Duodenal mucosa (tissue), 2 donors: ENCODE measurements around the gene OR13C4.
"Not testable (repeated sequence)": the region's sequence is repeated elsewhere in the genome, so short reads cannot be mapped to it uniquely, and the experiment has no call there.

Experiments
- H3K27ac ChIP-seq: one replicate; pipeline ENCODE4 v1.7.0; 2013; ENCODE audit warnings: low read depth, low read length
- H3K27me3 ChIP-seq, 2 donors: one replicate each; pipeline ENCODE4 v1.7.0; 2013; ENCODE audit warnings: low read length in 2 of 2, control low read depth in 1 of 2; ENCODE audit not compliant: insufficient read depth in 2 of 2, control insufficient read depth in 1 of 2
- H3K36me3 ChIP-seq, 2 donors: one replicate each; pipeline ENCODE4 v1.7.0; 2013; ENCODE audit warnings: low read length in 2 of 2, control low read depth in 1 of 2; ENCODE audit not compliant: insufficient read depth in 2 of 2, control insufficient read depth in 1 of 2
- H3K4me1 ChIP-seq, 2 donors: one replicate each; pipeline ENCODE4 v1.7.0; 2013; ENCODE audit warnings: low read length in 2 of 2, control low read depth in 1 of 2; ENCODE audit not compliant: insufficient read depth in 2 of 2, control insufficient read depth in 1 of 2
- H3K4me3 ChIP-seq, 2 donors: one replicate each; pipeline ENCODE4 v1.7.0; 2013; ENCODE audit warnings: low read length in 2 of 2, low read depth in 1 of 2
- H3K9ac ChIP-seq, 2 donors: one replicate each; pipeline ENCODE4 v1.7.0; 2013; ENCODE audit warnings: low read length in 2 of 2, low read depth in 1 of 2
- H3K9me3 ChIP-seq, 2 donors: one replicate each; pipeline ENCODE4 v1.7.0; 2013; ENCODE audit warnings: low read length in 2 of 2, control low read depth in 1 of 2; ENCODE audit not compliant: control insufficient read depth in 1 of 2

The OR13C4 gene

GRCh38 chr9:104536756-104537155, 9.7 kb upstream of the OR13C4 start, which contains the start of gene OR13C3:
Gene OR13C3, minus strand, starts transcription at chr9:104536856. Its CDS starts 133 bp downstream, at chr9:104536723.
- H3K9ac ChIP-seq, result no peak within 1 kb of the TSS
- no peaks in the 10 kb centered on the region for H3K36me3 ChIP-seq
- H3K27ac ChIP-seq, result no peak within 1 kb of the TSS
- H3K4me1 ChIP-seq, result no peaks in the 10 kb centered on the region
- H3K9me3 ChIP-seq, result peaks cover 0 to 6% of the 10 kb centered on the region in 2 donors
- no peak within 1 kb of the TSS for H3K4me3 ChIP-seq
- no peaks in the 10 kb centered on the region for H3K27me3 ChIP-seq

GRCh38 chr9:104520241-104520640, 6.8 kb downstream of the OR13C4 start:
- H3K9ac ChIP-seq, H3K4me3 ChIP-seq, H3K9me3 ChIP-seq, H3K27ac ChIP-seq, H3K36me3 ChIP-seq, H3K27me3 ChIP-seq, H3K4me1 ChIP-seq: not testable (repeated sequence)

GRCh38 chr9:104514901-104515300, 12.1 kb downstream of the OR13C4 start:
- H3K9me3 ChIP-seq, result peaks cover 0 to 4% of the 10 kb centered on the region in 2 donors
- H3K27me3 ChIP-seq, result no peaks in the 10 kb centered on the region
- no peak overlapping the region for H3K27ac ChIP-seq
- no peak overlapping the region for H3K9ac ChIP-seq
- H3K4me1 ChIP-seq, result no peaks in the 10 kb centered on the region
- no peak overlapping the region for H3K4me3 ChIP-seq
- H3K36me3 ChIP-seq, result no peaks in the 10 kb centered on the region

GRCh38 chr9:104506565-104506964, 20.4 kb downstream of the OR13C4 start:
- no peaks in the 10 kb centered on the region for H3K27me3 ChIP-seq
- H3K27ac ChIP-seq, result no peak overlapping the region
- no peaks in the 10 kb centered on the region for H3K4me1 ChIP-seq
- H3K9ac ChIP-seq, result no peak overlapping the region
- H3K4me3 ChIP-seq, result no peak overlapping the region
- H3K9me3 ChIP-seq, result peaks cover 0 to 4% of the 10 kb centered on the region in 2 donors
- H3K36me3 ChIP-seq, result no peaks in the 10 kb centered on the region

- Histone ChIP-seq H3K9ac (no peak within 1 kb of the TSS), H3K4me3 (no peak within 1 kb of the TSS), H3K27ac (no peak within 1 kb of the TSS), H3K4me1 (no peaks in the 10 kb centered on the region), H3K36me3 (no peaks in the 10 kb centered on the region), H3K27me3 (no peaks in the 10 kb centered on the region), H3K9me3 (no peaks in the 10 kb centered on the region)
These were observed 23.0 kb downstream of the OR13C4 start, which contains the start of gene OR13F1 for GRCh38 chr9:104503963-104504362. Gene OR13F1, plus strand, starts transcription at chr9:104504263. Its CDS starts 0 bp downstream, at chr9:104504263.

- Histone ChIP-seq H3K27me3 (no peaks in the 10 kb centered on the region), H3K9ac (no peak overlapping the region), H3K27ac (no peak overlapping the region), H3K36me3 (no peaks in the 10 kb centered on the region), H3K4me3 (no peak overlapping the region), H3K9me3 (no peaks in the 10 kb centered on the region), H3K4me1 (no peaks in the 10 kb centered on the region)
These were observed 23.6 kb downstream of the OR13C4 start for GRCh38 chr9:104503440-104503839.

- no peak overlapping the region for H3K27ac ChIP-seq
- no peak overlapping the region for H3K9ac ChIP-seq
- H3K4me1 ChIP-seq, result no peaks in the 10 kb centered on the region
These were observed 32.2 kb downstream of the OR13C4 start for GRCh38 chr9:104494808-104495207.

GRCh38 chr9:104485014-104485413, 42.0 kb downstream of the OR13C4 start:
- Histone ChIP-seq H3K4me1 (no peaks in the 10 kb centered on the region), H3K27ac (no peak overlapping the region), H3K36me3 (no peaks in the 10 kb centered on the region), H3K27me3 (no peaks in the 10 kb centered on the region), H3K9me3 (no peaks in the 10 kb centered on the region), H3K4me3 (no peak overlapping the region), H3K9ac (no peak overlapping the region)

More at GRCh38 chr9:104494808-104495207, 32.2 kb downstream of the OR13C4 start:
- no peaks in the 10 kb centered on the region for H3K27me3 ChIP-seq
- H3K36me3 ChIP-seq, result no peaks in the 10 kb centered on the region
- H3K4me3 ChIP-seq, result no peak overlapping the region
- H3K9me3 ChIP-seq, result peaks cover 0 to 3% of the 10 kb centered on the region in 2 donors

GRCh38 chr9:104482921-104483570, 44.0 kb downstream of the OR13C4 start:
- no peaks in the 10 kb centered on the region for H3K27me3 ChIP-seq
- H3K4me1 ChIP-seq, result no peaks in the 10 kb centered on the region

More at GRCh38 chr9:104482921-104483570, 44.0 kb downstream of the OR13C4 start:
- Histone ChIP-seq H3K4me3 (no peak overlapping the region), H3K9me3 (no peaks in the 10 kb centered on the region), H3K27ac (no peak overlapping the region), H3K9ac (no peak overlapping the region), H3K36me3 (no peaks in the 10 kb centered on the region)
